CD14-positive monocyte (primary cell): ENCODE measurements around the gene MEGF6. TPM values are rescaled to one million over a fixed set of nuclear protein-coding genes. Genes with fewer than 3 reads are reported as not detected.

Experiments
- DNase-seq, 3 donors: peaks; one replicate each; pipeline ENCODE4 v3.0.0-alpha.2; 2011 to 2022
- H2AFZ ChIP-seq: 2 replicates; pipeline ENCODE4 v1.6.0; 2012; ENCODE audit warnings: mild to moderate bottlenecking, low read depth, low read length, inconsistent platforms; ENCODE audit not compliant: insufficient read depth, poor library complexity, severe bottlenecking
- H3K27ac ChIP-seq, 2 donors: 1 replicate in 1 of 2; 2 replicates in 1 of 2; pipeline ENCODE4 v1.5.1; 2012 to 2013; ENCODE audit warnings: low read length in 2 of 2, control low read depth in 1 of 2, inconsistent platforms in 1 of 2, low read depth in 1 of 2, mild to moderate bottlenecking in 1 of 2
- H3K27me3 ChIP-seq, 2 donors: one replicate each; pipeline versions ENCODE4 v1.6.0 to v1.6.1; 2011 to 2013; ENCODE audit warnings: low read length in 2 of 2; ENCODE audit not compliant: control insufficient read depth in 2 of 2, insufficient read depth in 2 of 2
- H3K36me3 ChIP-seq, 2 donors: replicated peaks in 1 of 2; 1 replicate in 1 of 2; 2 replicates in 1 of 2; pipeline versions ENCODE4 v1.5.1 to v1.6.1; 2012 to 2013; ENCODE audit warnings: low read length in 2 of 2, control low read depth in 1 of 2, inconsistent platforms in 1 of 2, mild to moderate bottlenecking in 1 of 2; ENCODE audit not compliant: insufficient read depth in 2 of 2, control insufficient read depth in 1 of 2
- H3K4me1 ChIP-seq, 2 donors: 1 replicate in 1 of 2; 2 replicates in 1 of 2; pipeline versions ENCODE4 v1.5.1 to v1.6.1; 2012 to 2013; ENCODE audit warnings: low read length in 2 of 2, control low read depth in 1 of 2, inconsistent platforms in 1 of 2, mild to moderate bottlenecking in 1 of 2, moderate library complexity in 1 of 2; ENCODE audit not compliant: insufficient read depth in 2 of 2, control insufficient read depth in 1 of 2
- H3K4me2 ChIP-seq: replicated peaks from 2 replicates; pipeline ENCODE3; 2012; ENCODE audit warnings: low read length, moderate library complexity, mild to moderate bottlenecking; ENCODE audit not compliant: poor library complexity, severe bottlenecking; ENCODE audit errors: extremely low read depth
- H3K4me3 ChIP-seq, 3 experiments: fragments of 200-600 bp in 1 of 3; sonication (generic) in 1 of 3; replicated peaks in 1 of 3; 1 replicate in 2 of 3; 2 replicates in 1 of 3; pipeline ENCODE4 v1.5.1; 2011 to 2013; ENCODE audit warnings: low read length in 3 of 3, mild to moderate bottlenecking in 3 of 3, control low read depth in 2 of 3, low read depth in 2 of 3, inconsistent platforms in 1 of 3, moderate library complexity in 1 of 3
- H3K79me2 ChIP-seq: 2 replicates; pipeline ENCODE4 v1.6.0; 2012; ENCODE audit warnings: mild to moderate bottlenecking, control low read depth, inconsistent platforms, low read length, moderate library complexity; ENCODE audit not compliant: insufficient read depth
- H3K9ac ChIP-seq: 2 replicates; pipeline ENCODE4 v1.6.0; 2017; ENCODE audit warnings: low read length, mild to moderate bottlenecking; ENCODE audit not compliant: insufficient read depth, poor library complexity, severe bottlenecking
- H3K9me3 ChIP-seq, 2 donors: replicated peaks in 1 of 2; 1 replicate in 1 of 2; 2 replicates in 1 of 2; pipeline versions ENCODE4 v1.5.1 to v1.6.1; 2012 to 2013; ENCODE audit warnings: low read length in 2 of 2, control low read depth in 1 of 2; ENCODE audit not compliant: control insufficient read depth in 1 of 2, insufficient read depth in 1 of 2
- H4K20me1 ChIP-seq: 2 replicates; pipeline ENCODE4 v1.6.0; 2012; ENCODE audit warnings: mild to moderate bottlenecking, low read length, control low read depth, moderate library complexity; ENCODE audit not compliant: insufficient read depth
- H3K27ac Mint-ChIP-seq, 7 donors: one replicate each; pipeline ENCODE4 v1.8.0; 2020; ENCODE audit warnings: mild to moderate bottlenecking in 7 of 7, mixed read lengths in 7 of 7, moderate library complexity in 6 of 7, inconsistent platforms in 2 of 7
- H3K27me3 Mint-ChIP-seq, 3 donors: one replicate each; pipeline ENCODE4 v1.8.0; 2021 to 2022; ENCODE audit warnings: low read depth in 3 of 3, mild to moderate bottlenecking in 3 of 3, mixed read lengths in 3 of 3, moderate library complexity in 3 of 3, inconsistent platforms in 1 of 3
- H3K36me3 Mint-ChIP-seq, 2 donors: one replicate each; pipeline ENCODE4 v1.8.0; 2020; ENCODE audit warnings: mixed read lengths in 2 of 2, inconsistent platforms in 1 of 2, mild to moderate bottlenecking in 1 of 2
- H3K4me1 Mint-ChIP-seq: one replicate; pipeline ENCODE4 v1.8.0; 2020; ENCODE audit warnings: mild to moderate bottlenecking, mixed read lengths
- H3K4me3 Mint-ChIP-seq, 2 donors: one replicate each; pipeline ENCODE4 v1.8.0; 2020; ENCODE audit warnings: mild to moderate bottlenecking in 2 of 2, mixed read lengths in 2 of 2, moderate library complexity in 1 of 2
- H3K9me3 Mint-ChIP-seq, 7 donors: one replicate each; pipeline ENCODE4 v1.8.0; 2020 to 2022; ENCODE audit warnings: mixed read lengths in 7 of 7, mild to moderate bottlenecking in 6 of 7, moderate library complexity in 6 of 7, inconsistent platforms in 2 of 7
- CTCF ChIP-seq: fragments of 200-600 bp; IDR thresholded peaks from one replicate; pipeline ENCODE4 v1.8.0; 2022; ENCODE audit warnings: antibody characterized with exemption, mild to moderate bottlenecking
- whole genome bisulfite sequencing: methylation state at CpG from one replicate; pipeline ENCODE4 v1.1.5; 2013; ENCODE audit warnings: missing lambda C conversion rate; ENCODE audit not compliant: insufficient coverage; 5-methylcytosine and 5-hydroxymethylcytosine counted together
- intact Hi-C, 2 donors: fragments of 100-400 bp; cut with micrococcal nuclease; formaldehyde crosslinking; loops; one replicate each; pipeline versions ENCODE4 v1.15.0 to v1.15.1; 2023
- polyA plus RNA-seq, 3 donors: library from polyadenylated mRNA; depleted of rRNA in 1 of 3; unstranded in 2 of 3; stranded (reverse) in 1 of 3; fragments of 300-500 nt in 2 of 3; fragments of >200 nt in 1 of 3; fragmentation: Illumina TruSeq in 2 of 3; gene quantifications; 1 replicate in 2 of 3; 2 replicates in 1 of 3; pipeline ENCODE4 v1.2.3, GENCODE V29; 2012 to 2021

MEGF6 gene
- polyA plus RNA-seq, 3 donors = 0.39 to 3.8 (median 1.2) TPM

- no peak overlapping the region for H2AFZ ChIP-seq
- Mint-ChIP-seq H3K4me3 (no peak overlapping the region), H3K36me3 (no peaks in the 10 kb centered on the region), H3K27me3 (peaks cover 0 to 2% (median 0%) of the 10 kb centered on the region in 3 donors), H3K27ac (peak overlapping the region in 1 of 7 donors; percentile 59), H3K4me1 (no peaks in the 10 kb centered on the region), H3K9me3 (peaks cover 0 to 13% (median 5%) of the 10 kb centered on the region in 7 donors)
- H3K4me3 ChIP-seq = no peak overlapping the region
- no peak overlapping the region for H3K27ac ChIP-seq
- no peak overlapping the region for H3K9ac ChIP-seq
- peaks cover 0 to 4% of the 10 kb centered on the region in 2 donors for H3K9me3 ChIP-seq
- no peaks in the 10 kb centered on the region for H4K20me1 ChIP-seq
- WGBS = 87% methylated on average over 7 of the region's 8 CpGs
- no peaks in the 10 kb centered on the region for H3K36me3 ChIP-seq
- intact Hi-C loops = no loop called here
- no peaks in the 10 kb centered on the region for H3K27me3 ChIP-seq
- H3K4me1 ChIP-seq = no peaks in the 10 kb centered on the region
- no peak overlapping the region for H3K4me2 ChIP-seq
- H3K79me2 ChIP-seq = no peaks in the 10 kb centered on the region
- DNase-seq = no peak
- TF ChIP-seq CTCF = no peak
Measured at GRCh38 chr1:3578433-3578805, 32.9 kb downstream of the MEGF6 start.

- no peaks in the 10 kb centered on the region for H4K20me1 ChIP-seq
- no peaks in the 10 kb centered on the region for H3K27me3 ChIP-seq
- WGBS = 89% methylated on average over 20 of the region's 27 CpGs
- no peak overlapping the region for H2AFZ ChIP-seq
- no peaks in the 10 kb centered on the region for H3K79me2 ChIP-seq
- peaks cover 0 to under 1% of the 10 kb centered on the region in 2 donors for H3K9me3 ChIP-seq
- H3K36me3 ChIP-seq = no peaks in the 10 kb centered on the region
- Mint-ChIP-seq H3K36me3 (no peaks in the 10 kb centered on the region), H3K27me3 (peaks cover 0 to 2% (median 0%) of the 10 kb centered on the region in 3 donors), H3K9me3 (peaks cover 0 to 10% (median 3%) of the 10 kb centered on the region in 7 donors), H3K4me1 (no peaks in the 10 kb centered on the region), H3K4me3 (no peak overlapping the region), H3K27ac (no peak overlapping the region)
- intact Hi-C loops = no loop called here
- H3K27ac ChIP-seq = no peak overlapping the region
- no peak for TF ChIP-seq CTCF
- no peak for DNase-seq
- no peak overlapping the region for H3K4me2 ChIP-seq
- H3K4me1 ChIP-seq = no peaks in the 10 kb centered on the region
- no peak overlapping the region for H3K9ac ChIP-seq
- H3K4me3 ChIP-seq = no peak overlapping the region
Measured at GRCh38 chr1:3577711-3578432, 33.4 kb downstream of the MEGF6 start.
